Common myeloid progenitor, CD34-positive (primary cell): ENCODE results near the gene MLLT1.

Source experiments
- CTCF ChIA-PET: fragments of 350-600 bp; sonication (Branson Sonifier 250); formaldehyde crosslinking; loops from one replicate; lab custom pipeline; 2021; ENCODE audit warnings: antibody characterized with exemption; lab: Charles Lee
- POLR2A ChIA-PET: fragments of 350-600 bp; sonication (Branson Sonifier 250); formaldehyde crosslinking; loops from one replicate; lab custom pipeline; 2021; ENCODE audit warnings: antibody characterized with exemption; lab: Charles Lee
- DNase-seq, 3 donors: peaks; one replicate each; pipeline versions ENCODE4 v3.0.0 to v3.0.0-alpha.2; 2013
- H3K27ac ChIP-seq, 2 experiments: 1 replicate in 1 of 2; 2 replicates in 1 of 2; pipeline ENCODE4 v1.7.0; 2013; ENCODE audit warnings: inconsistent platforms in 2 of 2, low read length in 2 of 2, mild to moderate bottlenecking in 2 of 2, low read depth in 1 of 2, moderate library complexity in 1 of 2; ENCODE audit not compliant: severe bottlenecking in 2 of 2, insufficient read depth in 1 of 2, poor library complexity in 1 of 2
- H3K27me3 ChIP-seq, 5 experiments: replicated peaks in 2 of 5; 1 replicate in 3 of 5; 2 replicates in 2 of 5; pipeline versions ENCODE4 v1.6.1 to v1.7.0; 2013; ENCODE audit warnings: low read length in 4 of 5, mild to moderate bottlenecking in 2 of 5, moderate library complexity in 2 of 5, inconsistent platforms in 1 of 5; ENCODE audit not compliant: insufficient read depth in 5 of 5, control insufficient read depth in 4 of 5
- H3K36me3 ChIP-seq, 4 experiments: 1 replicate in 2 of 4; 2 replicates in 2 of 4; pipeline versions ENCODE4 v1.6.1 to v1.7.0; 2013; ENCODE audit warnings: low read length in 3 of 4, control low read depth in 1 of 4, mild to moderate bottlenecking in 1 of 4; ENCODE audit not compliant: control insufficient read depth in 4 of 4, insufficient read depth in 4 of 4
- H3K4me1 ChIP-seq, 4 experiments: 1 replicate in 3 of 4; 2 replicates in 1 of 4; pipeline versions ENCODE4 v1.6.1 to v1.7.1; 2013; ENCODE audit warnings: low read length in 3 of 4, mild to moderate bottlenecking in 3 of 4, control low read depth in 1 of 4, inconsistent platforms in 1 of 4, moderate library complexity in 1 of 4; ENCODE audit not compliant: control insufficient read depth in 4 of 4, insufficient read depth in 4 of 4; ENCODE audit errors: control extremely low read depth in 1 of 4
- H3K4me3 ChIP-seq, 7 experiments: 1 replicate in 4 of 7; 2 replicates in 3 of 7; pipeline versions ENCODE4 v1.5.1 to v1.7.0; 2013; ENCODE audit warnings: mild to moderate bottlenecking in 7 of 7, low read length in 6 of 7, moderate library complexity in 6 of 7, inconsistent platforms in 2 of 7, low read depth in 2 of 7, control low read depth in 1 of 7; ENCODE audit not compliant: insufficient read depth in 4 of 7, control insufficient read depth in 1 of 7; ENCODE audit errors: extremely low read depth in 1 of 7
- H3K9me3 ChIP-seq, 5 experiments: 1 replicate in 4 of 5; 2 replicates in 1 of 5; pipeline versions ENCODE4 v1.6.1 to v1.7.1; 2013; ENCODE audit warnings: low read length in 4 of 5, mild to moderate bottlenecking in 2 of 5, inconsistent platforms in 1 of 5, low read depth in 1 of 5, moderate library complexity in 1 of 5; ENCODE audit not compliant: control insufficient read depth in 4 of 5, insufficient read depth in 2 of 5; ENCODE audit errors: control extremely low read depth in 1 of 5
- WGBS: methylation state at CpG from one replicate; pipeline ENCODE4 v1.1.5; 2013; ENCODE audit not compliant: insufficient coverage; 5-methylcytosine and 5-hydroxymethylcytosine counted together

MLLT1 gene

DNA sequence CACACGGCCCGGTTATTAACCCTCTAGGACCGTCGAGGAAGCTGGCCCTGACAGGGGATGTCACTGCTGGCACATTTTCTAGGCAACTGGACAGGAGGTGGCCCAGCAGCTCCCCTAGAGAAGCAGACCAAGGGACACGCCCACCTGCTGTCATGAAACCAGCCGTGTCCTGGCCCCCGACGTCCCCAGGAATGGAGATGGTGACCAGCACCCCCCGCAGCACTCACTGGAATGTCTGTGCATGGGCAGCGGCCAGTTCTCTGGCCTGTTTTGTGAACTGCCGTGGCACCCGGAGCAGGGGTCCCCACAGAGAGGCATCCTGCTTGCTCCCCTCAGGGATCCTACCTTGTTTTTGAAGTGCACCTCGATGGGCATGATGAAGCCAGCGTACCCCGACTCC is 17.9 kb downstream of the MLLT1 start:
- CTCF ChIA-PET = interaction anchor here (0.8 to 2.3 kb wide), 3 partner anchors 27 to 48 kb away, joined by 3 to 10 read pairs (median 5); no protein-coding TSS in a partner anchor
- no peaks in the 10 kb centered on the region for H3K27me3 ChIP-seq
- H3K4me1 ChIP-seq = peaks cover 0 to 4% (median under 1%) of the 10 kb centered on the region in 4 experiments
- POLR2A ChIA-PET = interaction anchor here (0.7 kb wide), 1 partner anchor 28 kb away, joined by 7 read pairs; no protein-coding TSS in a partner anchor
- peaks cover 0 to 2% (median 0%) of the 10 kb centered on the region in 5 experiments for H3K9me3 ChIP-seq
- DNase-seq = no peak
- WGBS = 92% methylated on average over 12 of the region's 15 CpGs
- H3K36me3 ChIP-seq = peaks cover 13 to 64% (median 41%) of the 10 kb centered on the region in 4 experiments
- H3K27ac ChIP-seq = no peak overlapping the region
- H3K4me3 ChIP-seq = no peak overlapping the region

DNA sequence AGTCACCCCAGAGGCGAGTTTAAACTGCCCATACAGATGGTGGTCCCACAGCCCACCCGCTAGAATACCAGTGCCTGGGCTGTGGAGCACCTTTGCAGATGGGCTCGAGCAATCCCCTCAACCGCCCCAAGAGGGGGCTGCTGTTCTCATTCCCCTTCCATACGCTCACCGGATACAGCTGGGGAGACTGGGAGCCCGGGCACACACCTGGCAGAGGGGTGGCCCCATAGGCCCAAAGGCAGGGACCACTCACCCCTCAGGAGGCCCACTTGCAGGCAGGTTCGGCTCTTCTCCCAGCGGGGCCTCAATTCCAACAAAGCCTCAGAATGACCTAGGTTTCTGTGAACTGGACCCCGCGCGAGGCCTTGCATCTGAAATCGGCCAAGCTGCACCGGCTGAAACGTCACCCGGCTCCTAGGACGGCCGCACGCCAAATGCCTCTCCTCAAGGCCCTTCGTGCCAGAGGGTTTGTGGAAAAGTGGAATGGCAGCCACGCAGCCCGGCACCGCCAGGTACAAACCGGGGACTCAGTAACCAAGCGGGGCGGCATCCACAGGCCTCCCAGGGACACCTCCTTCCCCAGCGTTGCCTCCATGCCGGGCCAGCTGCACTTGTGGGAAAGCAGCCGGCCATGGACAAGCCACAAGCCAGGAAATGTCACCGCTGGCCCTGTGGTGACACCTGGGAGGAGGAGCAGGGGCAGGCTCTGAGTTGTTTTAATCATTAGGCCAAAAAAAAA is 18.7 kb downstream of the MLLT1 start:
- peaks cover 13 to 63% (median 42%) of the 10 kb centered on the region in 4 experiments for H3K36me3 ChIP-seq
- peaks cover 0 to 4% (median under 1%) of the 10 kb centered on the region in 4 experiments for H3K4me1 ChIP-seq
- no peak overlapping the region for H3K27ac ChIP-seq
- H3K4me3 ChIP-seq = no peak overlapping the region
- POLR2A ChIA-PET = interaction anchor here (0.7 kb wide), 1 partner anchor 27 kb away, joined by 7 read pairs; no protein-coding TSS in a partner anchor
- 90% methylated on average over 21 of the region's 30 CpGs for WGBS
- DNase-seq = peak in 1 of 3 donors; percentile 51
- CTCF ChIA-PET = interaction anchor here (0.8 to 2.3 kb wide), 6 partner anchors 9 to 47 kb away, joined by 3 to 10 read pairs (median 5); no protein-coding TSS in a partner anchor
- no peaks in the 10 kb centered on the region for H3K27me3 ChIP-seq
- H3K9me3 ChIP-seq = peaks cover 0 to 2% (median 0%) of the 10 kb centered on the region in 5 experiments

DNA sequence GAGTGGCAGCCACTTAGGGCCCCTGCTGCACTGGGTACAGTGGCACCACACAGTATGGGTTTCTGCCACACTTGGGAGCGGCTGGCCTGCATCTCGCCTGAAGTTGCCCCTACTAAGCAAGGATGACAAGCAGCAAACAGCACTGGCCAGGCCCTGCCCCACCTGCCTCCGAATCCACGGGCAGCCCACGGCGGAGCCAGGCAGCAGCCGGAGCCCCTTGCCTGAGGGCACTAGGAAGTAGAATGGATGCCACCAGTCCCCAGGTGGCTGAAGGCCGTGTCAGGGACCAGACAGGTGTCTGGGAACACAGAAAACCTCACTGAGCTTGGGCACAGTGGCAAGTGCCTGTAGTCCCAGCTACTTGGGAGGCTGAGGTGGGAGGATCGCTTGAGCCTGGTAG is 19.4 kb downstream of the MLLT1 start:
- CTCF ChIA-PET = interaction anchor here (1.0 to 2.3 kb wide), 4 partner anchors 9 to 42 kb away, joined by 3 to 10 read pairs (median 5); no protein-coding TSS in a partner anchor
- H3K4me1 ChIP-seq = peaks cover 0 to 4% (median under 1%) of the 10 kb centered on the region in 4 experiments
- 98% methylated on average over 9 of the region's 9 CpGs for WGBS
- no peaks in the 10 kb centered on the region for H3K27me3 ChIP-seq
- no peak overlapping the region for H3K4me3 ChIP-seq
- no peak for DNase-seq
- POLR2A ChIA-PET = no interaction called here
- peaks cover 0 to 2% (median 0%) of the 10 kb centered on the region in 5 experiments for H3K9me3 ChIP-seq
- H3K36me3 ChIP-seq = peaks cover 13 to 66% (median 42%) of the 10 kb centered on the region in 4 experiments
- H3K27ac ChIP-seq = no peak overlapping the region

DNA sequence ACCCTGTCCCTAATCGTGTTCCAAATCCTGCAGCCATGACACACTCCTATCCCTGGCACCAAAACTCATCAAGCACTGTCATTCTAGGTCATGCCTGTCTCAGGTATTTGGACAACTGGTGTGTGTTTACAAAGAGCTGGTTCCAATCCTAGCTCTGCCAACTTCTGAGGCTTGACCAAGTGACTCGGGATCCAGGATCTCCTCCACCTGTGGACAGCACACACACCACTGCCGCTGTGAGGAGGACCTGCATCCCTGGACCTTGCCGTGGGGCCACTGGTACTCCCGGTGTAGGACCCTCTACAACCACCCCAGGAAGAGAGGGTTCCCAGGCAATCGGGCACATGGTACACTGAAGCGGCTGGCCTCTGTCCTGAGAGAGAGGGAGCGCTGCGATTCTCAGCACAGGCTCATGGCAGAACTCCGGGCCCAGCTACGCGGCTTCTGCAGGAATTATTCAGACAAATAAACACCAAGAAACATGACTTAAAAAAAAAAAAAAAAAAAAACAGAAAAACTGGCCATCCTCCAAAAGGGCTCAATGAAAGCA is 20.4 kb downstream of the MLLT1 start:
- no peak for DNase-seq
- 93% methylated on average over 5 of the region's 12 CpGs for WGBS
- Histone ChIP-seq H3K9me3 (peaks cover 0 to 2% (median 0%) of the 10 kb centered on the region in 5 experiments), H3K36me3 (peaks cover 15 to 67% (median 44%) of the 10 kb centered on the region in 4 experiments), H3K4me3 (no peak overlapping the region), H3K27me3 (no peaks in the 10 kb centered on the region), H3K4me1 (peaks cover 0 to 4% (median under 1%) of the 10 kb centered on the region in 4 experiments), H3K27ac (no peak overlapping the region)
- ChIA-PET POLR2A (no interaction called here), CTCF (interaction anchor here (1.0 kb wide), 1 partner anchor 9 kb away, joined by 3 read pairs; no protein-coding TSS in a partner anchor)

DNA sequence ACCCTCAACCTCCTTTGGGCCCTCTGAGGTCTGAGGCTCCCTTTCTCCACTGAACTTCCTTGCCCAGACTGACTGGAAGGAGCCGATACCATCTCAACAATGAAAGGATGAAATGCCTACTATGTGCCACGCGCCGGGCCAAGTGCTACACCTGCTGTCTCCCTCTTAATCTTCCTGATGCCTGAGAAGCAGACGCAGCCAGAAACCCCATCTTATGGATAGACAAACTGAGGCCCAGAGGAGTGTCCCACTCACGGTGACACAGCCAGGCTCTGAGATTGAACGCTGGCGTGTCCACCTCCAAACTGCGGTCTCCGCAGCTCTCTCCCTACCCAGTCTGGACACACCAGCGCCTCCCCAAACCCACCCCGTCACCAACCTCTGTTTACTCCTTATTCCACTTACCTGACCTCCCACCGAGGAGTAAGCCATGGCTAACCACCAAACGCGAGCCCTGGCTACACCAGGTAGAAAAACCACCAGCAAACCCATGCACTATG is 20.9 kb downstream of the MLLT1 start:
- H3K27me3 ChIP-seq = no peaks in the 10 kb centered on the region
- peaks cover 15 to 73% (median 48%) of the 10 kb centered on the region in 4 experiments for H3K36me3 ChIP-seq
- DNase-seq = no peak
- CTCF ChIA-PET = interaction anchor here (1.0 kb wide), 1 partner anchor 9 kb away, joined by 3 read pairs; no protein-coding TSS in a partner anchor
- peaks cover 0 to 4% (median under 1%) of the 10 kb centered on the region in 4 experiments for H3K4me1 ChIP-seq
- WGBS = 99% methylated on average over 15 of the region's 15 CpGs
- H3K4me3 ChIP-seq = no peak overlapping the region
- POLR2A ChIA-PET = no interaction called here
- no peak overlapping the region for H3K27ac ChIP-seq
- H3K9me3 ChIP-seq = peaks cover 0 to 2% (median 0%) of the 10 kb centered on the region in 5 experiments

DNA sequence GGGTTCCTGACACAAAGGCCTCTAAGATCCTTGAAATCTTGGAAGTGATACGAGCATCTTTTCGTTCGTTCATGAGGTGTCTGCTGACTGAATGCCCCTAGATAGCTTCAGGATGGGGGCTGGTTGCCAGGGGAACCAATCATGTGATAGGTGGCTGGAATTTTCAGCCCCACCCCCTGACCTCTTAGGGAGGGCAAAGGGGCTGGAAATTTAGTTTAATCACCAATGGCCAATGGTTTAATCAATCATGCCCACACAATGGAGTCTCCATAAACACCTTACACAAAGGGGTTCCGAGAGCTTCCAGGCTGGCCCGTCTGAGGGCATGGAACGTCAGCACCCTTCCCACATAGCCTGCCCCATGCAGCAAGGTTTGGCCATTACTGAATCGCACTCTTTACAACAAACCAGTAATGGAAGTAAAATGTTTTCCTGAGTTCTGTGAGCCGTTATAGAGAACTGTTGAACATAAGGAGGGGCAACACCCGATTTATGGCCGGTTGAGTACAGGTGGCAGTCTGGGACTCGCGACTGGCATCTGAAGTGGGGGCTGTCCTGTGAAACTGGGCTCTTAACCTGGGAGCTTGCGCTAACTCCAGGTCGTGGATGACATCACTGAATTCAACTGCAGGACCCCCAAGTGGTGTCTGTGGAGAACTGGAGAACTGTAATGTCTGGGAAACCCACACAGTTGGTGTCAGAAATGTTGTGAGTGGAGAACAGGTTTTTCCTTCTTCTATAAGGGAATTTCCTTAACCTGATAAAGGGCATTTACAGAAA is 25.6 kb downstream of the MLLT1 start:
- Histone ChIP-seq H3K27ac (no peak overlapping the region), H3K4me1 (peaks cover 0 to 6% (median 0%) of the 10 kb centered on the region in 4 experiments), H3K27me3 (no peaks in the 10 kb centered on the region), H3K36me3 (peaks cover 10 to 53% (median 23%) of the 10 kb centered on the region in 4 experiments), H3K9me3 (peaks cover 0 to 2% (median 0%) of the 10 kb centered on the region in 5 experiments), H3K4me3 (no peak overlapping the region)
- CTCF ChIA-PET = interaction anchor here (0.6 to 1.4 kb wide), 3 partner anchors 17 to 45 kb away, joined by 3 to 4 read pairs (median 3); no protein-coding TSS in a partner anchor
- WGBS = 98% methylated on average over 12 of the region's 14 CpGs
- no peak for DNase-seq
- POLR2A ChIA-PET = no interaction called here
